Loucy (cell line): ENCODE results near the gene HEXD.
"Not testable (repeated sequence)": the region's sequence is repeated elsewhere in the genome, so short reads cannot be mapped to it uniquely, and the experiment has no call there.

Experiments
- CTCF ChIP-seq: fragments of 200-600 bp; sonication (generic); conservative IDR thresholded peaks from 2 replicates; pipeline ENCODE4 v1.5.1; 2014; ENCODE audit warnings: mild to moderate bottlenecking, antibody characterized with exemption, low read length
- EZH2phosphoT487 ChIP-seq: fragments of 200-600 bp; IDR thresholded peaks from 2 replicates; pipeline ENCODE4 v1.6.1; 2018; ENCODE audit warnings: antibody characterized with exemption, mild to moderate bottlenecking, moderate library complexity, borderline replicate concordance

- TF ChIP-seq CTCF, EZH2phosphoT487: not testable (repeated sequence)
Observed at GRCh38 chr17:82453706-82454105, 35.6 kb downstream of the HEXD start.
